NOMO-1 (cell line): ENCODE data around the gene MLLT10.
A peak's percentile ranks its signal among the peaks of the same experiment; 100 is the strongest.

Experiments
- DNase-seq, 2 experiments: peaks; one replicate each; lab custom pipeline; 2025; ENCODE audit not compliant: unreplicated experiment in 2 of 2; lab: John Stamatoyannopoulos, UW

The MLLT10 gene

DNA sequence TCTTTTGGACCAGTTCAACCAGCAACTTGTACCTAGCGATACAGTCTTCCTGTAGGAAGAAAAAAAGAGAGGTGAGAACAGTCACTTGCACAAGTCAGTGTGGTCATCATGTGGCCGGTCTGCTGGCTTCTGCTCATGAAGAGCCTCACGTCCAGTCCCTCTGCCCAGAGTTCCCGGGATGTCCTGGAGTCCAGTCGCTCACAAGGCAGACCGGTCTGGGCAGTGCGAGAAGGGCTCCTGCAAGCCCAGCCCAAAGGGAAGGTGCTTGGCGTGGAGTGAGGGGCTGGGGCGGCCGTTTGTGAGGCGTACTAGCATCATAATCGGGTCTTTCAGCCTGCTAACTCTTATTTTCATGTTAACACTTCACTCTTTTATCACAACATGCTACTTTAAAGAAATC, 222.7 kb downstream of the MLLT10 start:
- DNase-seq: no peak

GRCh38 chr10:21757185-21757901, 223.3 kb downstream of the MLLT10 start:
- no peak for DNase-seq

DNA sequence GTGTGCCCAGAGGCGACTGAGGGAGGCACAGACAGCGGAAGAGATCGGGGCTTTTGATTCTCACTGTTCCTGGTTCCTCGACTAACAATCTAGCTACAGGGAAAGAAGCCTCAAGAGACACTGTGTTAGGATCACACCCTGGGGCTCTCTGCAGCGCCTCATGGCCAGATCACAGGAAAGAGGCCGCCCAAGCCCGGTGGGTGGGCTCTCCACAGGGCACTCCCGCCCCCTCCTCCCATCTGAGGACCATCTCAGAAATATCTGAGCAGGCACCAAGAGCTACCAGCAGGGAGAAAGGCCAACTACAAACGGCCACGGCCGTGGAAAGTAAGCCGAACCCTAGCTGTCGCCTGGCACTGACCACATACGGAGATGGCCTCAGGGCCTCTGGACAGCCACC, 224.2 kb downstream of the MLLT10 start:
- no peak for DNase-seq

- no peak for DNase-seq
Measured at GRCh38 chr10:21758696-21759095, 224.7 kb downstream of the MLLT10 start.

- DNase-seq: no peak
Measured at GRCh38 chr10:21759232-21759631, 225.2 kb downstream of the MLLT10 start.

DNA sequence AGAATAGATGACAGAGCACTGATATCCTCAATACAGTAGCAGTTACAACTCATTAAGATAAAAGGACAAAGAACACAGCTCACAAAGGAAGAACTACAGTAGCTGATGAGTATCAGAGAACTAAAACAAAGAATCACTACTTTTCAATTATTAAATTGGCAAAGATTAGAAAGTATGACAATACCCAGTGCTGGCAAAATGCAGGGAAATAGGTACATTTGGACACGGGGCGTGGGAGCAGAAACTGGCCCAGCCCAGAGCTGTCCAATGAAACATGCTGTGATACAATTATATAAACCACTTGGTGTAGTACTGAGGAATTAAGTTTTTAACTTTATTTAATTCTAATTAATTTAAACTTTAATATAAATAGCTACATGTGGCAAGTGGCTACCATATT, 226.3 kb downstream of the MLLT10 start:
- DNase-seq: no peak

- peak in 1 of 2 experiments; percentile 15 for DNase-seq
Measured at GRCh38 chr10:21764466-21765189, 230.6 kb downstream of the MLLT10 start.

- DNase-seq: no peak
Measured at GRCh38 chr10:21769041-21769440, 235.0 kb downstream of the MLLT10 start.

- DNase-seq: no peak
Measured at GRCh38 chr10:21771219-21771618, 237.2 kb downstream of the MLLT10 start.

DNA sequence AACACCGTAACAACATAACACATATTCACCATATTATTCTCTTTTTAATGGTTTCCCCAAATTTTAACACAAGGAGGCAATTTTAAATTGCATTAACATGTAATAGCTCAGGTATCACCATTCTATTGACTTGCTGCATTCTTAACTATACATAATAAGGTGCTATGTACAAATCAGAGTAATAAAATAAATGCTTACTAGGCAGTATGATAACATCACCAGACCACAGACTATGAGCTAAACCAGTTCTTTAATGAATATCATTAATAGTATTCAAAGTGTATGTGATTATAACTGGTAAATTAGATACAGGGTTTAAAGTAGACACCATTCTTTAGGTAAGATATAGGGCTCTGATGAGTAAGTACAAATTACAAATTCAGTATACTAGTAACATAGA, 242.9 kb downstream of the MLLT10 start:
- no peak for DNase-seq

DNA sequence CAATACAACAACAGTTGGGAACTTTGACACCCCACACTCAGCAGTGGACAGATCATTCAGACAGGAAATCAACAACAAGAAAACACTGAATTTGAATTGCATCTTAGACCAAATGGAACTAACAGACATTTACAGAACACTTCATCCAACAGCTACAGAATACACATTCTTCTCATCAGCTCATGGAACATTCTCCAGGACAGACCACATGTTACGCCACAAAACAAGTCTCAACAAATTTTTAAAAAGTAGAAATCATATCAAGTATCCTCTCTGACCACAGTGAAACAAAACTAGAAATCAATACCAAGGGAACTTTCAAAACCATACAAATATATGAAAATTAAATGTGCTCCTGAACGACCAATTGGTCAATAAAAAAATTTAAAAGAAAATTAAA, 257.2 kb downstream of the MLLT10 start:
- no peak for DNase-seq
